HG02759 (cell line): ENCODE data around the gene BUB1.
"Not testable (repeated sequence)": the region's sequence is repeated elsewhere in the genome, so short reads cannot be mapped to it uniquely, and the experiment has no call there.

Source experiments
- ATAC-seq: cut with Tn5 transposase; IDR thresholded peaks from one replicate; pipeline ENCODE4 v1.9.1; 2021; ENCODE audit warnings: mild to moderate bottlenecking, moderate library complexity; ENCODE audit not compliant: unreplicated experiment

Gene BUB1

DNA sequence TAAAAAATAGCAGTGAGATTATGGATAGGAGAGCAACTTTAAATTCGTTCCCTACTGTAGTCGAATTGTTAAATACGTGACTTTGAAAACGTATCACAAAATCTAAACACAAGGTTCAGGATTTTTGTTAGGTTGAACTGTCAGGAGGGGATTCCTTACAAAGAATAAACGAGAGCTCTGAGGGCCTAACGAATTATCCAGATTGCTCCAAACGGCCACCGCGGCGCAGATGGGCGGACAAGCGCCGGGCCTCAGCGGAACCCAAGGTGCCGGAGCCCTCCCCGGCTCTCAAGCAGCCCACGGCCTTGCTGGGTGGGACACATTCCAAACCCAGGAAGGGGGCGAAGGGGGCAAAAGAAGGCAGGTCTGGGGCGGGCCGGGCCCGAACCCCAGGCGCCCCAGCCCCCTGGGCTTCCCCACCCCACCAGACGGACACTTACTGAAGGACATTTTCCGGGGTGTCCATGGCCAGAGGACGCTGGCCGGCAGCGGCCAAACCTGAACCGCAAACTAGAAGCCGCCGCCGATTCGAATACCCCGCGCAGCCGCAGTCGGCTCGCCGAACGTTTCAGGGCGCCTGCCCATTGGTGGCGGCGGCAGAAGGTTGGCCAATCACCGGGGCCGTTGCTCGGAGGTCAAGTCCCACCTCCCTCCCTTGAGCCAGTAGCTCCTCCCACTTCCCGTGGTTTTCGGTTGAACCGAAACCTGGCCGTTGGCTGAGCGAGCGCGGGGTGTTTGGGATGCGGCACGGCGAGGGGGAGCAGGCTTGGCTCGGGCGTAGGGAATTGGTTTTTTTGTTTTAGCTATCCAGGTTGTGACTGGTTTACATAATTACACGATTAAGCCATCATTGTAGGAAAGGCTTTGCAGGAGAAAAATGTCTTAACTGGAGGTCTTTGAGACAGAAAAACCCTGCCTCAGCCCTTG lies at the start of gene BUB1:
BUB1 (minus strand) TSS at position 534 of the 927 bp plus-strand sequence; CDS start at position 466, 68 bp downstream.
- peak; percentile 79 for ATAC-seq

DNA sequence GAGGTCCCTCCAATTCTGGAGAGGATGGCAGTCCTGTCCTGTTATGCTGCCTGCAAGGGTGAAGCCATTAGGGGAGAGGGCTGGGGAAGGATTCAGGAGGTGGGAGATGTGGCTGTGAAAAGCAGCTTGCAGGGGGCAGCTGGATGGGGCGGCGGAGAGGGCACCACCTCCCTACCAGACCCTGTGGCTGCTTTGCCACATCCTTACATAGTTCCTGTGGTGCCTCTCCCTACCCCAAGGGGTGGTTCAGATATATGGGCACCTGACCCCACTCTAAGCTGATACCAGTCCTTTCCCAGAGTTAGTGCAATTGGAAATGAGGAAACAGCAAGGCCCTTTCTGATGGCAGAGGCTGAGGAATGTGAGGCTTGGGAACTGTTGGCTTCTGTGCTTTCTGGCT lies 48.4 kb upstream of the BUB1 start:
- no peak for ATAC-seq

DNA sequence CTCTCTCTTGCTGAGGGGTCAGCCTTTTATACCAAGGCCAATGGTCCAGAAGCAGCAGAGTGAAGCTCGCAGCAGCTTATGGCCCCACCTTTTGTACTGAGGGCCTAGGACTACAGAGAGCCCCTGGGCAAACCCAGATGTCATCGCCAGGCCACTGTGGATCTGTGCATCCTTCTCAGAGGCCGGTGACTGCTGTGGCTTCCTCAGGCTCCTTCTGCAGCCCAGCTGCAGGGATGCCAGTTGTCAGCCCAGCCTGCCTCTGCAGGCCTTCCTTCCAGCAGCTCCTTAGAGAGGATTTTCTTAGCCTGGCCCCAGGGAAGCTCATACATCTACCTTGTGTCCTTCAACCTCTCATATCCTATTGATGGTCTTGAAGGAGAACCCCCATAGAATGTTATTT lies 48.0 kb upstream of the BUB1 start:
- no peak for ATAC-seq

DNA sequence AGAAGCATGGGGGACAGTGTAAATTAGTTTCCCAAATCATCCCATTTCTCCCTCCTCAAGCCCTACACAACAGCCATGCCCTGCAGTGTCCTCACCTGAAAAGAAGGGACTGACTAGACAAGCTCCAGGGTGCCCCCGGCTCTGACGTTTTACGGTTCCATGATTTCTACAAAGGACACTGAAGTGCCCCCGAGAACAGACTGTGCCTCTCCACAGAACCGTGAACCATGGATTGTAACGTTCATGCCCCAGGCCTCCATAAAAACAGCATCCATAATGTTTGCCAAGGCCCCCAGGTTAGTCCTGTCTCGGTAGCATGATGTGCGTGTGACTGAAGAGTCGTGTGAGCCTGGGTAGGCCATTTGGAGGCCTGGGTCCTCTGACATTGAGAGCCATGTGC lies 47.5 kb upstream of the BUB1 start:
- ATAC-seq, result no peak

DNA sequence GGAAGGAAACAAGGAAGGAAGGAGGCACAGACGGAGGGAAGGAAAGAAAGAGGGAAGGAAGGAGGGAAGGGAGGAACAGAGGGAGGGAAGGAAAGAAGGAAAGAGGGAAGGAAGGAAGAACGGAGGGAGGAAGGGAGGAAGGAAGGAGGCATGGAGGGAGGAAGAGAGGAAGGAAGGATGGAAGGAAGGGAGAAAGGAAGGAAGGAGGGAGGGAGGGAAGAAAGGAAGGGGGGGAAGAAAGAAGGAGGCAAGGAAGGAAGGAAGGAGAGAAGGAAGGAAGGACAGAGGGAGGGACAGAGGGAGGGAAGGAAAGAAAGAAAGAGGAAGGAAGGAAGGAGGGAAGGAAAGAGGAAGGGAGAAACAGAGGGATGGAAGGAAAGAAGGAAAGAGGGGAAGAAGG lies 47.0 kb upstream of the BUB1 start:
- no peak for ATAC-seq

DNA sequence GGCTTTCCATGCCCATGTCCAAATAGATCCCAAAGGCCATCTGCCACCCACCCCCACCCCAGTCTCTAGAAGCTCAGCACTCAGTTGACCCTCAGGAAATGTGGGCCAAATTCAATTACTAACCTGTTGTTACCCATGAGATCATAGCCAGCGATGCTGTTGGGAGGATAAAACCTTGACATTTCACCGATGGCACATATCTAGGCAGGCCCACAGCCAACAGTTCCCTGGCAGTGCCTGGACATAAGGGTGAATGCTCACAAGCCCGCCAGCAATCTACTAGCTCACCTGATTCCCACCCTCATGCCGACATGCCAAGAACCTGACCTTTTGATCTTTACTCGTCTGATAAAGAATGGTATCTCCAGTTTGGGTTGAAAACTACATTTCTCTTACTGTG lies 42.7 kb upstream of the BUB1 start:
- ATAC-seq, result no peak

DNA sequence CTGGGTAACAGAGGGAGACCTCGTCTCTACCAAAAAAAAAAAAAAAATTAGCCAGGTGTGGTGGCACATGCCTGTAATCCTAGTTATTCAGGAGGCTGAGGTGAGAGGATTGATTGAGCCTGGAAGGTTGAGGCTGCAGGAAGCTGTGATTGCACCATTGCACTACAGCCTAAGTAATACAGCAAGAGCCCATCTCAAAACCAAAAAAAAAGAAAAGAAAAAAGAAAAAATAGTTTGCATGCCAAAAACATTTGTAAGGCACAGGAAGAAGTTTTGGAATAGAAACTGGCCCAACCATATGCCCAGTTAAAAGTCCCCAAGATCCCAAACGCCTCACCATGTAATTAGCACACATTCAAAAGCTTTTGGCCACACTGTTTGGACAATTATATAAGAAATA lies 41.1 kb upstream of the BUB1 start:
- no peak for ATAC-seq

DNA sequence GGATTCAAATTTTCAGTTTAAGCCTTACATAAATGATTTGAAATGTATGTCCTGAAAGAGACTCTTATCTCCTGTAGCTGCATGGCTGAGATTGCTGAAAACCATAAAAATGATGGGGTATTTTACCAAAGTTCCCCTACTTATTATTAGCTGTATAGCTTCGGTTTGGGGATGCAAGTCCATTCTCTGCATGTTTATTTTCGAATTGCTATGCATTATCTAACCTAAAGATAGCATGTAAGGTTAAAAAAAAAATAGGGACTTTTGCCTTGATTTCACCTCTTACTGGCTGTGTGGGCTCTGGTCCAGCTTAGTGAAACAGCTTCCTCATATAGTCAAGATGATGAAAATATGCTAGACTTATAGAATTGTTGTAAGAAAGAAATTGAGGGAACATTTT lies 40.5 kb upstream of the BUB1 start:
- ATAC-seq, result no peak

DNA sequence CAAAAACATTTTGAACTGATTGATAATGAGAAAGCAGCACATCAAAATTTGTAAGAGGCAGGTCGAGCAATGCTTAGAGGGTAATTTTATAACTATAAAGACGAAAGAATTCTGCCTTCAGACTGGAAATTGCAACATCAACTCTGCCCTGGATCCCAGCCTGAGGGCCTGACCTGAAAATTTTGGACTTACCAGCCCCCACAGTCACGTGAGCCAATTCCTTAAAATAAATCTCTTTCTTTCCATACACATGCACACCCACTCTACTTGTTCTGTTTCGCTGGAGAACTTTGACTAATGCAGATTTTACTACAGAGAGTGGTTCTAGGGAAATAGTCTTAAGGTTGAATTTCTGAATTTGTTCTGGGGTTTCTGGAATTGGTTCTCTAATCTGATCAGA lies 39.9 kb upstream of the BUB1 start:
- no peak for ATAC-seq

DNA sequence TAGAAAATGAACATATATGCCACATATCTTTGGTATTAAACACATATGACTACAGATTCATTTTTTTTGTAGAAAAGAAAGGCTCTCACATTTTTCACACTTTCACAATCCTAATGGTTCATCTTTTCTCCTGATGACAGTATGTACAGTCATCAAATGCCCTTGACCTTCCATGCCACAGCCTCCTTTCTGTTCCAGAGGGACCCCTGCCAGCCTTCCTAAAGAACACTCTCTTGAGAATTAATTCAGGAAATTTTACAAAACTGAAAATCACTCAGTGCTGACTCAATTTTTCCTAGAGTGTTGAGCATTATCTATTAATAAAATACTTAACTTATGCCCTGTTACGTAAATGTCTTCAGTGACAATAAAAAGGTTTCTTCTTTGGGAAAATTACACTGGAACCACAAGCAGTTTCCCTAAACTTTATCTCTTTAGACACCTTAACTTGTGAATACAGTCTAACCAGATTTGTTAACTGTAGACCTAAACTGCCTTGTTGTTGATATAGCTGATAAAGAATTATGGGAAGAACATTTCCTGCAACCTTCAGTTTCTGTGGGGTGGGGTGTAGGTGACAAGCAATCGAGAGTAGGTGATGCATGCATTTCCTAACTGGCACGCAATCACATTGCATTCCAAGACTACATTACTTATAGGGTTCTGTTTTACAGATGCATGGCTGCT lies 39.2 kb upstream of the BUB1 start:
- ATAC-seq, result no peak

DNA sequence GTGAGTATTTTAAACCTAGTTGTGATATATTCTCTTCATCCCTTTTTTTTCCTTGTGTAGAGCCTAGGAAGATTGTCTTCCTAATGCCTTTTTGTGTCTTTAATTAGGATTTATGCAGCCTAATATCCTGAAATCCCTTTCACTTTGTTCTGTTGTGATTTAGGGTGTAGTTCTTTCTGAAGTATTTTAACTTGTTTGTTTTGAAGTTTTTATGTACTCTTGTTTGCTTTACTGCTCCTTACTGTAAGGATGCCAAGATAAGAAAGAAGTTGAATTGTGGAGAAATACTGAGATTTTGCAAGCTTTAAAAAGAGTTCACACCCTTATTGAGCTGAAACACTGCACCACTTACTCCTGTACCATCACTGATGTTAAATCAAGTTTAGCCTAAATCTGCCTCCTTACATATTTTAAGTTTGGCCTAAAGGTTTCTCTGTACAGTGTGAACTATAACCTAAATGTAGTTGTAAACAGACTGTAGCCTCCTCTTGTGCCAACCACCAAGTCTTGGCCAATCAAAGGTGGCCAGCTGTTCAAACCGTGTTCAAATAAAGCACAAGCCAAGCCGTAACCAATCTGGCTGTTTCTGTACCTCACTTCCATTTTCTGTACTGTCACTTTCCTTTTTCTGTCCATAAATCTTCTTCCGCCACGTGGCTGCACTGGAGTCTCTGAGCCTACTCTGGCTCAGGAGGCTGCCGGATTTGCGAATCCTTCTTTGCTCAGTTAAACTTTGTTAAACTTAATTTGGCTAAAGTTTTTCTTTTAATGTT lies 36.8 kb upstream of the BUB1 start:
- no peak for ATAC-seq

DNA sequence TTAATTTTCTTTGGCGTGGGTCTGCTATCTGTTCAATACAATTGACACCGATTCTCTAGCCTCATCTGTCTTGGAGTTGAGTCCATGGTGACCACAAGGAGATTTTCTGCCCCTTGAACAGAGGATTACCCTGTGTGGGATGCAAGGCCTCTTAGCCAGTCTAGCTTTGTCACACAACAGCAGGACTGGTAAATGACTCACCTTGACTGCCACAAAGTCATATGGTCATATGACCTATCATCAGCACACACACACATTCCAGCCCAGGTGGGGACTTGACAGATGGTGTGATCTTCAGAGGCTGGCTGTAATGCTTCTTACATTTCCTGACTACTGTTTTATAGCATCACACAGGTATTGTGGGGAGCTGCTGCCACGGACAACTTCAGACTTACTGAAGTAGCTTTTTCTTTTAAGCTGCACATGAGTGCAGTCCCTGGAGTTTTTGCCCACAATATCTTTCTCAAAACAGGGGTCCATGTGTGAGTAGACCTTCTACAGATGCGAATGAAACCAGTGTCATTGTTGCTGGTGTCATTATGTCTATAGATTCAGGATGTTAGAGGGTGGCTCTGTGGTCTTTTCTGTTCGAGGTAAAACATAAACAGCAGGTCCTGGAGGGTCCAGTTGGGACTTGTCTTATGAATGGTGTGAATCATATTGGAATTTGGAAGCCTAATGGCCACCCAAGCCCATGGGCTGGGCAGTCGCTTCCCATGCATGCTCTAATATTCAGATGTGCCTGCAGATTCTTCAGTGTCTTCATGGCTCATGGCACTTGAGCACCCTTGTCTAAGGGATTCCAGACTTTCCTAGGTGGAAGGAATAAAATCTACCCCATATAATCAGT lies 35.9 kb upstream of the BUB1 start:
- ATAC-seq, result peak; percentile 52

DNA sequence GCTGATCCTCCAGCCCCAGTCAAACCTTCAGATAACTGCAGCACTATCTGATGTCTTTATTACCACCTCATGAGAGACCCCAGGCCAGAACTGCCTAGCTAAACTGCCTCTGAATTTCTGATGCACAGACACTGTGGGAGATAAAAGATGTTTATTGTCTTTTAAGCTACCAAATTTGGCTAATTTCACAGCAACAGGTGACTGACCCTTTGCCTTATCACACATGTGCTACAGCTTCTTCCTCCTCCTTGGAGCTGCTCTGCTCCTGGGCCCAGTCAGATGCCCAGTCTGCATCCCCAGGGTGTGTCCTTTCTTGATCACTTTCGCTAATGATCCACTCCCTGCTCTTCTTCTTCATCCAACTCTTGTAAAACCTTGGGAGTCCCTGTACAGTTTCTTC lies 34.9 kb upstream of the BUB1 start:
- no peak for ATAC-seq

DNA sequence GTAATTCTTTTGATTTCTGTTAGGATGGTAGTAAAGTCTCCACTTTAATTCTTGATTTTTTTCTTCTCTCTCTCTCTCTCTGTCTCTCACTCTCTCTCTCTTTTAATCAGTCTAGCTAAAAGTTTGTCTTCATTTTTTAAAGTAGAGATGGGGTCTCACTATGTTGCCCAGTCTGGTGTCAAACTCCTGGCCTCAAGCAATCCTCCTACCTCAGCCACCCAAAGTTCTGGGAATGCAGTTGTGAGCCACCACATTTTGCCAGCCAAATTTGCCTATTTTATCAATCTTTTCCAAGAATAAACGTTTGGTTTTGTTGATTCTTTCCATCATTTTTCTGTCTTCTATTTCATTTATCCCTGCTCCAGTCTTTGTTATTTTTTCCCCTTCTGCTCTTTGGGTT lies 30.6 kb upstream of the BUB1 start:
- no peak for ATAC-seq

DNA sequence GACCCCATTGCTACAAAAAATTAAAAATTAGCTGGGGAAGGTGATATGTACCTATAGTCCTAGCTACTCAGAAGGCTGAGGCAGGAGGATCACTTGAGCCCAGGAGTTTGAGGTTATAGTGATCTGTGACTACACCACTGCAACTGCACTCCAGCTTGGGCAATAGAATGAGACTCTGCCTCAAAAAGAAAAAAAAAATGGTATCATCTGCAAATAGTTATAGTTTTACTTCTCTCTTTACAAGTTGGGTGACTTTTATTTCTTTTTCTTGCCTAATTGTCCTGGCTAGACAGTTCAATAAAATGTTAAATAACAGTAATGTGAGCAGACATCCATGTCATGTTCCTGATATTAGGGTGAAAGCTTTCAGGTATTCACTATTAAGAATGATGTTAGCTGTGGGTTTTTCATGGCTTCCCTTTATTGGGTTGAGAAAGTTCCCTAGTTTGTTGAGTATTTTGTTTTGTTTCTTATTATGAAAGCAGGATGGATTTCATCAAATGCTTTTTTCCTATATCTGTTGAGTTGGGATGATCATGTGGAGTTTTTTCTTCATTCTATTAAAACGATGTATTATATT lies 29.6 kb upstream of the BUB1 start:
- no peak for ATAC-seq

DNA sequence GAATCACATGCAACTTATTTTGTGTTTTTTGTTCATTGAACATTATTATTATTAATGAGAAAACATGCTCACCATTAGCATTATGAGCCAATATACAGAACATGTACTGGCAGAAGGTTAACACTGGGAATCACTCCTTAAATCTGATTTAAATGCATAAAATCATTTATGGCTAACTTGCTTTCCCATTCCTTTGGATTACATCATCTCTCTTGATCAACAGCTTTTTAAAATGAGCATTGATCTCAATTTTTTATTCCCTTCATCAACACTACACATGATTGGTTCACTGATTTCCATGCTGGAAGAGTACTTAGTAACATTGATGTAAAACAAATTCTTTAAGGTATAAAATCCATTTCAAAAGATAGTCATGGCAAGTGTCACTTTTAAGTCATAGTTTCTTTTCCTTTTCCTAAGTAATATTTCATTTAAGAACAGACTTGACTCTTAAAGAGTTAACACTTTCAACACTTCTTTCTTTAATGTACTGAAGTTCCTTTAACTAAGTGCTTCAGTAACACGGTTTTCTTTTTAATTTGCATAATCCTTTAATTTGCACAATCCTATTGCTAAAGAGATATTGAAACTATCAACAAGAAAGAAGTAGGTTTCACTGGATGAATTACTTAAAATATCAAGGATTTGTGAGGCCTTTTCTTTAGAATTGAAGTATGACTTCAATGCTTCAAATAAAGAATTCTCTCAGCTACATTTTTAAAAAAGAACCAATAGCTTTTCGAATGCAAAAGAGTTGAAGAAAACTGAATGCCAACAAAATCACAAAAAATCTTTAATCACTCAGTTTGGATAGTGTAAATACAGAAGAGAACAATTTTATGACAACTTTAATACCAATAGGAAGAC lies 24.9 kb upstream of the BUB1 start:
- no peak for ATAC-seq

DNA sequence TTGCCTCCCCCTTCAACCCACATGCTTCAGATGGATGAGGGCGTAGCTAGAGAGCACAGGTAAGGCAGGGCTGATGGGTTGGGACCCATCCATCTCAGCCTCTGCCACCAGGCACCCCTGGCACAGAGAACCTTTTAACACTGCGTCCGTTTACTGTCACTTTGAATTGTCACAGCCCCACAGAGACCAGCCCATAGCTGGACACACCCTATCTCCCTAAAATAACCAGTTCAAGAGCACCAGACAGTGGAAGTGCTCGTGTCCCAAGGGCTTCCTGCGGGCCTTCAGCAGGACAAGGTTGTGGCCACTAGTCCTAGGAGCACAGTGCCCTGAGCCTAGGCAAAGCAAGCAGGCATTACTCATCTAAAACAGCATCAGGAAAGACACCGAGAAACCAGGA lies 20.4 kb upstream of the BUB1 start:
- ATAC-seq, result not testable (repeated sequence)

DNA sequence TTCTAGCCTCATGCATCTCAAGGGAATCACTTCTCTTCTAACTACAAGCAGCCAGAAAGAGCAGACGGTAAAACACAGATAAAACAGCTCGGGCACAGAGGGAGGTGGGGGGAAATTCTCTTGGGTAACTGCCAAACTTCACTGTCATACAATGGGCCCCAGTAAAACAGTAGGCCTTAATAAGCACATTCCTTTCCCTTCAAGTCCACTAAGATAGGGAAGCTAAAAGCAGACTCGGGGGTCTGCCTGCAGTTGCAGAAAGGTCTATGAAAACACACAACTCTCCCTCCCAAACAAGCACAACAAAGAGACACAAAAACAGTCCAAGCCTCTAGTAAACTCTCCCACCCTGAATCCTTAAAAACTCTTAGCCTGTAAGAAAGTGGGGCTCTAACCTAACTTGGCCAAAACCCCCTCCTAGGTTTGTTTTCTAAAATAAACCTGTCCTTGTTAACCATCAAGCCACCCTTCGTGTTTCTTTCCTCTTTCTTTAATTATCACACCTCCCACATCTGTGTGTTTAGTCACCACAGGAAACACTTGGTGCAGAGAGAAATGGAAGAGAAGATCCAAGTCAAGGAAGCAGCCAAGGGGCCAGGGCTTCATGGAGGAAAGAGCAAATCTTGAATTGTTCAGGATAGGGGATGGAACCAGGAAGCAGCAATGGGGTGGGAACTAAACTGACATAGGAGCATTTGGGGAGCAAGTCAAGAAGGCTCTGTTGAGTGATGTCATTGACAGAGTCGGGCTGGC lies 17.5 kb upstream of the BUB1 start:
- not testable (repeated sequence) for ATAC-seq
